Activated CD4-positive, alpha-beta T cell treated with anti-CD3 and anti-CD28 coated beads, Interleukin-2, amount 10 ng/mL, durations not matched to agents 7 days and 5 days (primary cell): ENCODE measurements around the gene ARHGAP44. TPM values are rescaled to one million over a fixed set of nuclear protein-coding genes. Genes with fewer than 3 reads are reported as not detected.

Source experiments
- CTCF ChIA-PET: fragments of 350-600 bp; sonication (Branson Sonifier 250); formaldehyde crosslinking; loops from one replicate; lab custom pipeline; 2021; ENCODE audit warnings: antibody characterized with exemption; lab: Charles Lee
- POLR2A ChIA-PET: fragments of 350-600 bp; sonication (Branson Sonifier 250); formaldehyde crosslinking; loops from one replicate; lab custom pipeline; 2021; ENCODE audit warnings: antibody characterized with exemption; lab: Charles Lee
- DNase-seq: peaks from one replicate; pipeline ENCODE4 v3.0.0-alpha.2; 2020
- H3K27ac Mint-ChIP-seq: one replicate; pipeline ENCODE4 v1.8.0; 2021; ENCODE audit warnings: mild to moderate bottlenecking, moderate library complexity, mixed read lengths
- H3K27me3 Mint-ChIP-seq: one replicate; pipeline ENCODE4 v1.8.0; 2021; ENCODE audit warnings: mixed read lengths
- H3K36me3 Mint-ChIP-seq: one replicate; pipeline ENCODE4 v1.8.0; 2021; ENCODE audit warnings: low read depth, mixed read lengths
- H3K4me1 Mint-ChIP-seq: one replicate; pipeline ENCODE4 v1.8.0; 2021; ENCODE audit warnings: mixed read lengths
- H3K4me3 Mint-ChIP-seq: one replicate; pipeline ENCODE4 v1.8.0; 2021; ENCODE audit warnings: mild to moderate bottlenecking, moderate library complexity, mixed read lengths
- H3K9me3 Mint-ChIP-seq: one replicate; pipeline ENCODE4 v1.8.0; 2021; ENCODE audit warnings: mixed read lengths
- total RNA-seq, 2 experiments: library from RNA; stranded (reverse); gene quantifications; one replicate each; pipeline ENCODE4 v1.2.3, GENCODE V29; 2021

The ARHGAP44 gene
- total RNA-seq, 2 experiments from 2014 or later = 0.37 TPM; not detected in 1

DNA sequence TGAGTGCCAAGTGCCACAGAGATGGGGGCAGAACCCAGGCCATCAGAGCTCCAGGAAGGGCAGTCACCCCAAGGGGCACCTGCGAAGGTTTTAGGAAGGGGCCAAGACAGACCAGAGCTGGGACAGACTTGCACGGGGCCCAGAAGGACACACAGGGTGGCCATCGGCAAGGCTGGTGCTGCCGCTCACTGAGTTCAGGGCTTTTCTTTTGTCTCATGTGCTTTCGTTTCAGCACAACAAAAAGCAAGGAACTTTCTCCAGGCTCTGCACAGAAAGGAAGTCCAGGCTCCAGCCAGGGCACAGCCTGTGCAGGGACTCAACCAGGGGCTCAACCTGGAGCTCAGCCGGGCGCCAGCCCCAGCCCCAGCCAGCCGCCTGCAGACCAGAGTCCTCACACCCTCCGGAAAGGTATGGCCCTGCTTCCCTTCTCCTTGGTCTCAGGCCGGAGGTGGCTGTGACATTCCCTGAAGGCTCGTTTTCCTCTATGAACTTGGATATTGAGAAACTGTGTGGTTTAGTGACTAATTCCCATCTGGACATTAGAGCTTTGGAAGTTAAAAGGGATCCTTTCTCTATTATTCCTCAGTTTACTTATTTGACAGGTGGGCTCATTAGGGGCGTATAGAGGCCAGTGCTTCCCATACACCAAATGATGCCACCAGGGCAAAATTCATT is 190.7 kb downstream of the ARHGAP44 start:
- CTCF ChIA-PET = no interaction called here
- POLR2A ChIA-PET = no interaction called here
- H3K36me3 Mint-ChIP-seq = no peaks in the 10 kb centered on the region
- no peaks in the 10 kb centered on the region for H3K27me3 Mint-ChIP-seq
- no peak overlapping the region for H3K27ac Mint-ChIP-seq
- no peak overlapping the region for H3K4me3 Mint-ChIP-seq
- no peaks in the 10 kb centered on the region for H3K9me3 Mint-ChIP-seq
- DNase-seq = no peak
- peaks cover 1% of the 10 kb centered on the region for H3K4me1 Mint-ChIP-seq

DNA sequence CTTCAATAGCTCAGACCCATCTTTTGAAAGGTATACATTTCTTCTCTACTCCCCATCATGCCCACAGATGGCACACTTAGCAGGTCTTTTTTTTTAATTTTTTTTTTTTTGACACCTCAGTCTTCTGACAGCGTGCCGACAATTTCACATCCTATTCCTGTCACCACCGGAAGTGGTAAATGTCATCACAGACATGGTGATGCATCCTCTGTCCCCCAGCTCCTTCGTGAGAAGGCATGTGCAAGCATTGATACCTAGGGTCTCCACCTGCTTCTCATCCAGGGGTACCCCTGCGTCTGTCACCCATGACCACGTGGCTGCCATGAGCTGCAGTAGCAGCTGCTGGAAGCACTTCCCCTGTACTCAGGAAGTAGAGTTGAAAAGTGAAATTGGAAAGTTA is 192.9 kb downstream of the ARHGAP44 start:
- Mint-ChIP-seq H3K4me1 (peaks cover 1% of the 10 kb centered on the region), H3K27ac (no peak overlapping the region), H3K36me3 (no peaks in the 10 kb centered on the region), H3K4me3 (no peak overlapping the region), H3K9me3 (no peaks in the 10 kb centered on the region), H3K27me3 (no peaks in the 10 kb centered on the region)
- no peak for DNase-seq
- CTCF ChIA-PET = no interaction called here
- POLR2A ChIA-PET = no interaction called here

DNA sequence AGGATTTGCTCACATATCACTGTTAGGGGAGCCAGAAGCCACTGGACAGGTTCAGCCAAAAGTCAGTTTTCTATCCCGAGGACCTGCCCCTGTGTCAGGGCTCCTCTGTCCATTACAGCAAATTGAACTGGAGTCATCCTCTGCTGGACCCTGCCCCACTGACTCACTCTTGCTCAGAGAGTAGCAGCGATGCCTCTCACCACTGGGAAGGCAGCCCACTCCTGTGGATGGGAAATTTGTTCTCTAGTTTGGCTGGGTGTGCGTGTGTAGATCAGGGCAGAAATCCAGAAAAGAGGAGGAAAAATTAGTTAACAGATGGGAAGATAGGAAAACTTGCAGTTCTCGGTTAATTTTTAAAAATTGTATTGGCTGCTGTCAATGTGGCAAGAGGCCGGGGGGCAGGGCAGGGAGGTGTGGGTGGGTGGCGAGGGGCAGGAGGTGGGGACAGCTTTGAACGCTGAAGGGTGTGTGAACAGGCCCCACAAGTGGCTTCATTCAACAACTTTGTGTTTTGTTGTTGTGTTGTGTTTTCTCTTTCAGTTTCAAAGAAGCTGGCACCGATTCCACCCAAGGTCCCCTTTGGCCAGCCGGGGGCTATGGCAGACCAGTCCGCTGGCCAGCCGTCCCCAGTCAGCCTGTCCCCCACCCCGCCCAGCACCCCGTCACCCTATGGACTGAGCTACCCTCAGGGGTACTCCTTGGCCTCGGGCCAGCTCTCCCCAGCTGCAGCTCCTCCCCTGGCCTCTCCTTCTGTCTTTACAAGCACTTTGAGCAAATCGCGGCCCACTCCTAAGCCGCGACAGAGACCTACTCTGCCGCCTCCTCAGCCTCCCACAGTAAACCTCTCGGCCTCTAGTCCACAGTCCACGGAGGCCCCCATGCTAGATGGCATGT is 194.9 kb downstream of the ARHGAP44 start:
- no peaks in the 10 kb centered on the region for H3K27me3 Mint-ChIP-seq
- H3K36me3 Mint-ChIP-seq = no peaks in the 10 kb centered on the region
- ChIA-PET CTCF (interaction anchor here (0.6 to 1.1 kb wide), 3 partner anchors 9 to 127 kb away, joined by 3 to 4 read pairs (median 3); no protein-coding TSS in a partner anchor), POLR2A (no interaction called here)
- no peak overlapping the region for H3K27ac Mint-ChIP-seq
- peaks cover 1% of the 10 kb centered on the region for H3K4me1 Mint-ChIP-seq
- no peak overlapping the region for H3K4me3 Mint-ChIP-seq
- no peaks in the 10 kb centered on the region for H3K9me3 Mint-ChIP-seq
- DNase-seq = no peak

DNA sequence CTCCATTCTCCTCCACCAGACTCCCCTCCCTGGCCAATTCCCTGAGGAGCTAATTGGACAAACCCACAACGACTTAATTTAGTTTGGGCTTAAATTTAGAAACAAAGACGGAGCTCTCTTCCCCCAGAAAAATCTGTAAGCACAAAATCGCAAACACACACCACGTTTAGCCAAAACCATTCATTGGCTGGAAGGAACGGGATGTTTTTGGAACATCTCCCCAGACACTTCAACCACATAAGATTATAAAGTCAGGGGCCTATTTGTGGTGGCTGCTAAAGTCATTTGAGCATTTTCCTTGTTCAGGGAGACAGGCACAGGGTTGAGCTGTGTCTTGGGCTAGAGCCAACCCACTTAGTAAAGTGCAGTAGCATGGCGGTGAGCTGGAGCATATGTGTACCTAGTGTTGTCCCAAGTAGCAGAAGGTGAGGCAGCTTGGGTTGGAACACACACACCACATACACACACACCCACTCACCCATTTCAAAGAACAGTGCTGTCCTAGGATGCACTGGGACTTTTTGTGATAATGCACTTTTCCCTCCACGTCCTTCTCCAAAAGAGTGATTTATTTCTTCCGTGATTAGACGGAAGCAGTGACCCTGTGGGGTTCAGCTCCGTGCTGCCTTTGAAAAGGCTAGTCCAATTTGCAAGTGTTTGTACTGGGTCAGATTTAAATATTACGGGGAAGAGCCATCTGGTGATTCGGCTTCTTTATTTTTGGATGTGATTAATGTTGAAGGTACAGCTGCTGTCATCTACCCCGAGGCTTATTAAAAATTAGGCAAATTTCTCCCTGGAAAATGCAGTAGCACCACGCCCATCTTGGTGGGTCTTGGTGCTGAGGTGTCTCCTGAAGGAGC is 196.4 kb downstream of the ARHGAP44 start:
- Mint-ChIP-seq H3K4me1 (peaks cover 1% of the 10 kb centered on the region), H3K9me3 (no peaks in the 10 kb centered on the region), H3K27me3 (no peaks in the 10 kb centered on the region), H3K4me3 (no peak overlapping the region), H3K27ac (no peak overlapping the region), H3K36me3 (peaks cover 7% of the 10 kb centered on the region)
- no peak for DNase-seq
- POLR2A ChIA-PET = no interaction called here
- CTCF ChIA-PET = interaction anchor here (0.6 to 1.1 kb wide), 2 partner anchors 38 to 74 kb away, joined by 3 to 6 read pairs; no protein-coding TSS in a partner anchor

DNA sequence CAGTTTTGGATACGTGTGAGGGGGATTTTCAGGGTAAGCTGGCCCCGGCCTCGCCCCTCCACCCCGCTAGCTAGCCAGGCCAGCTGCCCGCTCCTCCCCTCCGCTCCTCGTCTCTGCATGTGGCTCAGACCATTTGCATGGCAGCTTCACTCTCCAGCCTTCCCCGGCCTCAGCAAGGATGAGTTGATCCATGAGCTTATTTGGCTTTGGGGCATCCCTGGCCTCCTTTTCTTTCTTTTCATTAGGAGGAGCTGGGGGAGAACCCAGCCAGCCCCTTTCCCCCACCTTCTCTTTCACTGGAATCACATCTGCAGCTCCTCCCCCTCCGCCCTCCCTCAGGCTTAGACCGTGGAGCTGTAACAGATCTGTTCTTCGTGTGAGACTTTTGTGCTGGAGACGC is 197.8 kb downstream of the ARHGAP44 start:
- DNase-seq = no peak
- Mint-ChIP-seq H3K4me3 (no peak overlapping the region), H3K9me3 (no peaks in the 10 kb centered on the region), H3K27ac (no peak overlapping the region), H3K36me3 (peaks cover 19% of the 10 kb centered on the region), H3K4me1 (no peaks in the 10 kb centered on the region), H3K27me3 (no peaks in the 10 kb centered on the region)
- ChIA-PET CTCF (no interaction called here), POLR2A (no interaction called here)

DNA sequence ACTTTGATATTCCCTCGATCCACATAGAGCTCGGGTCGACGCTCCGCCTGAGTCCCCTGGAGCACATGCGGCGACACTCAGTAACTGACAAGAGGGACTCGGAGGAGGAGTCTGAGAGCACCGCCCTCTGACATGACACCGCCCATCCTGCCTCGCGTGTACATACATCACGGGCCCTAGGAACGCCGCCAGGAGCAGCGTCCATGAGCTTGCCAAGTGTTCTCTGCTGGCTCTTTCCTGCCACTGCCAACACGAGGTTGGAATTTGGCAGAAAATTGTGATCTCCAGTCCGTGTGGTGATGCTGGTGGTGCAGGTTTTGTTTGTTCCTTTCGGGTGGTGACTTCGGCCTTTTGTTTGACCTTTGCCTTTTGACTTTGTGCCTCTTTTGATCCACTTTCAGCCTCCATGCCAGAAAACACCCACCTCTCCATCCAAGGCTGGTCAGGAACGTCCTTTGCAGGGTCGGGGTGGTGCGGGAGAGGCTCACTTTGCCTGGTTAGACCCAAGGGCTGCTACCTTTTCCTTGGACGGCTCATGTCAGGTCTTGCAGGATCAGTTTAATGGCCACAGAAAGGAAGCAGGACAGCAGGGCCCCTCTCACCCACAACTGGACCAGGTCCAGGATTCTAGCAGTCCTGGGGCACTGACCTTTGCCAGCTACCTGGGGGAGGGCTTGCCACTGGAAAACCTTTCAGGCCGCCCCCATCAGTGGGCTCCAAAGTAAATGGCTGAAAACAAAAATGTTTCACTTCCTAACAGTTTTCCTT is 200.9 kb downstream of the ARHGAP44 start:
- Mint-ChIP-seq H3K27me3 (no peaks in the 10 kb centered on the region), H3K27ac (no peak overlapping the region), H3K36me3 (peaks cover 32% of the 10 kb centered on the region), H3K4me3 (no peak overlapping the region), H3K4me1 (no peaks in the 10 kb centered on the region), H3K9me3 (no peaks in the 10 kb centered on the region)
- ChIA-PET POLR2A (no interaction called here), CTCF (no interaction called here)
- no peak for DNase-seq

DNA sequence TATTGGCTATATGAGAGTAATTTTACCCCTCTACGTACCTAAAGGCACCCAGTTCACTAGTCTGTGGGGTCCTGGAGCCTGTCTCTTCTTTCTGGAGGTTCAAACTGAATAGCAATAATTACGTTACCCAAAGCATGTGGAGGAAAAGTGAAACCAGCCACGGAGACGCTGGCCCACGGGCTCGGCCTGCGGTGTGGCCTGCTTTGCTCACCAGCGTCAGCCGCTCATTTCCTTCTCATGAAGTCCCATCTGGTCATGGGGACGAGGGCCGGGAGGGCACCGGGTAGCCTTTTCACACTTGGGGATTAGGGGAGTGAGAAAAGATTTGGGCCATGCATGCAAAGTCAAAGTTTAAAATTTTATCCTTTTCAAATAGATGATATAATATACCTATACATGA is 201.6 kb downstream of the ARHGAP44 start:
- POLR2A ChIA-PET = no interaction called here
- no peak for DNase-seq
- CTCF ChIA-PET = no interaction called here
- Mint-ChIP-seq H3K36me3 (peaks cover 32% of the 10 kb centered on the region), H3K27me3 (no peaks in the 10 kb centered on the region), H3K4me3 (no peak overlapping the region), H3K9me3 (no peaks in the 10 kb centered on the region), H3K27ac (no peak overlapping the region), H3K4me1 (no peaks in the 10 kb centered on the region)

DNA sequence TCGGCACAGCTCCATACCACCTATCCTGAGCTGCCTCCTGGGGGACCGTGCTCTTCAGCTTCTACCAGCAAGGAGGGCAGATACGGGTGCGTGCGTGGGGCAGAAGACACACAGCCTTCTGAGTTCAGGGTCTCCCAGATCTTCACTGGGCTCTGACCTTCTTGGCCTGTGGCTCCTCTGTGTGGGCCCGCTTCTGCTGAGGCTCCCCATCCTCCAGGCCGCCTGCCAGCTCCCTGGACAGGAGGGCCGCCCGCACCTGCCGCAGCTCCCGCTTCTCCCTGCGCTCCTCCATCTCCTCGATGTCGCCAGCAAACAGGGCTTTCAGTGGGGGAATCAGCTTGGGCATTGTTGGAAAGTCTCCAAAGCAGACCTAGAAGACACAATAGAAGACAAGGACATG is 203.4 kb downstream of the ARHGAP44 start:
- ChIA-PET POLR2A (no interaction called here), CTCF (interaction anchor here (0.7 kb wide), 1 partner anchor 11 kb away, joined by 3 read pairs; no protein-coding TSS in a partner anchor)
- H3K27ac Mint-ChIP-seq = peak overlapping the region; percentile 78
- no peaks in the 10 kb centered on the region for H3K9me3 Mint-ChIP-seq
- H3K4me1 Mint-ChIP-seq = no peaks in the 10 kb centered on the region
- no peaks in the 10 kb centered on the region for H3K27me3 Mint-ChIP-seq
- peaks cover 40% of the 10 kb centered on the region for H3K36me3 Mint-ChIP-seq
- no peak for DNase-seq
- no peak overlapping the region for H3K4me3 Mint-ChIP-seq

DNA sequence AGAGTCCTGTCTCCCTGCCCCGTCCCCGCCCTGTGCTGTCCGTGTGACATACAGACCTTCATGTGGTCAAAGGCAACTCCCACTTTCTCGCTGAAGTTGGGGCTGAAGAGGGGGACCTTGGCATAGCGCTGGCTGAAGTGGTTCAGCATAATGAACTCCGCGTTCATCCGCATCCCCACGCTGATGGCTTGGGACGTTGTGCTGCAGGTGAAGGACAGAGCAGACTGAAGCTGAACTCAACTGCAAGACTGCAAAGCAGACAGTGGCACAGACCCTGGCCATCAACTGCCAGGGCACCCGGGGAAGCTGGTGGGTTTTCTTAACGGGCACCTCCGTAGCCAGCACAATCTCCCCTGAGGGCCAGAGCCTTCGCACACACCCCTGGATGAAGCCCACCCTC is 204.3 kb downstream of the ARHGAP44 start:
- H3K27ac Mint-ChIP-seq = no peak overlapping the region
- H3K36me3 Mint-ChIP-seq = peaks cover 45% of the 10 kb centered on the region
- ChIA-PET POLR2A (no interaction called here), CTCF (no interaction called here)
- DNase-seq = no peak
- no peaks in the 10 kb centered on the region for H3K4me1 Mint-ChIP-seq
- H3K9me3 Mint-ChIP-seq = no peaks in the 10 kb centered on the region
- no peak overlapping the region for H3K4me3 Mint-ChIP-seq
- no peaks in the 10 kb centered on the region for H3K27me3 Mint-ChIP-seq

DNA sequence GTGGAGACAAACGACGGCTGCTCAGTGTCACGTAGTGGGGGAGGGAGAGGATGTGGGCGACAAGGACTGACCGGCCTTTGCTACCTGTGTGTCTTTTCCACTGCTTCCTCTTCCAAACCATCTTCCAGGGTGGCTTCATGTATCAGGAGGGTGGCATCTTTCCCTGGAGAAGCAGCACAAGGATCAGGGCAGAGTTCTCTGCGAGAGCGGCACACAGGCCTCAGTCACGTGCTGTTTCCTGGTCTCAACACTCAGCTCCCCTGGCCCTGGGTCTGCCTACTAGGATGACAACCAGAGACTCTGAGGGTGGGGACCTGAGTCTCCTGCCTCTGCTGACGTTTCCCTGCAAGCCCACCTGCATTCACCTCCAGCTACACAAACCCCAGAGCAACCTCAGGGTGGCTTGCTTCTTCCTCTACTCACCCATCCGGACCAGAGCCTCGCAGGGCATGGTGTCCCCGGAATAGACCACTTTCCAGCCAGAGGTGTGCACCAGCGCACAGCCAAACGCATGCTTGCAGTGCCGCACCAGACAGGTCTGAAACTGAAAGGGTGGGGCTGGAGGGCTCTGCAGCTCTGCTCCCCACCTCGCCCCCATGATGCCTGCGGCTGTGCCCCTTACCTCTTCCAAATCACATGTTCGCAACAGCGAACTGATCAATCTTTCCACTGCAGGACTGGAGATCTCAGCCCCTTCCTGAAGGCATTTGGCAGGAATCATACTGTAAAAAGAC is 205.2 kb downstream of the ARHGAP44 start:
- peaks cover 47% of the 10 kb centered on the region for H3K36me3 Mint-ChIP-seq
- H3K27ac Mint-ChIP-seq = no peak overlapping the region
- H3K27me3 Mint-ChIP-seq = no peaks in the 10 kb centered on the region
- H3K4me1 Mint-ChIP-seq = no peaks in the 10 kb centered on the region
- H3K9me3 Mint-ChIP-seq = no peaks in the 10 kb centered on the region
- no peak for DNase-seq
- H3K4me3 Mint-ChIP-seq = no peak overlapping the region
- ChIA-PET CTCF (no interaction called here), POLR2A (interaction anchor here (0.5 kb wide), 1 partner anchor 323 kb away, joined by 3 read pairs; no protein-coding TSS in a partner anchor)

DNA sequence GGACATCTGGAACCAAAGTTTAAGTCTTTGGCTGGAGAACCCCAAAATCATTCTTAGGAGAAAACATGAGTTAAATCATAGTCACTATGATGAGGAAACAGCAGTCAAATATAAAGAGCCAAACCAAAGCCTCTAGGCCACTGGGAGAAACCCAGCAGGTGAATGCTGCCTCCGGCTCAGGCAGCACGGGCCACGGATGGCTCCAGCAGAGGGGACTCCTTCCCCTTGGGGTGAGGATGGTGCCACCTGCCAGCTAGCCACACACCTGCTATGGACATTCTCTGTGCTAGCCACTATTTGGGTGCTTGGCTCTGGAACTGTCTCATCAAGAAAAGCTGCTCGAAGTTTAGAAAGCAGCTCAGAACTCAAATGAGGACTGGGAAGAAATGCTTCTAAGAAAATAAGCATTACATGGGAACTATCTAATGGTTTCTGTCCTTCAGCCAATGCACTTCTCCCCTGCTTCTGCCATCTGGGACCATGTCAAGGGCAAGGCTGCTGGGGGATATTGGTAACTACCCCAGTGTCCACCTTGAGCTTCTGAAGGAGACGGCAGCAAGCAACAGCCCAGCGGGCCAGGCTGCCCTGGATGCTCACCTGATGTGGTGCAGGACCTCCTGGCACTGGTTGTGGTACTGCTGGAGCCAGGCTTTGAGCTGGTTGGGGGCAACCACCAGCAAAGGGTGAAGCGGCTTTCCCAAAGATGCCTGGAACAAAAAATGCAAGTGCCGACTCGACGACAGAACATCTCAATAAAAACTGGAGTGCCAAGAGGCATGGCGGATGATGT is 206.0 kb downstream of the ARHGAP44 start:
- H3K4me1 Mint-ChIP-seq = no peaks in the 10 kb centered on the region
- H3K36me3 Mint-ChIP-seq = peaks cover 42% of the 10 kb centered on the region
- CTCF ChIA-PET = interaction anchor here (1.2 kb wide), 1 partner anchor 14 kb away, joined by 3 read pairs; no protein-coding TSS in a partner anchor
- no peak overlapping the region for H3K4me3 Mint-ChIP-seq
- POLR2A ChIA-PET = interaction anchor here (0.5 kb wide), 1 partner anchor 322 kb away, joined by 3 read pairs; no protein-coding TSS in a partner anchor
- no peaks in the 10 kb centered on the region for H3K27me3 Mint-ChIP-seq
- no peaks in the 10 kb centered on the region for H3K9me3 Mint-ChIP-seq
- H3K27ac Mint-ChIP-seq = no peak overlapping the region
- DNase-seq = no peak
